HG02943 (cell line): ENCODE data around the gene REV1.
"Not testable (repeated sequence)": the region's sequence is repeated elsewhere in the genome, so short reads cannot be mapped to it uniquely, and the experiment has no call there.

Experiments used
- ATAC-seq: cut with Tn5 transposase; IDR thresholded peaks from one replicate; pipeline ENCODE4 v1.9.1; 2021; ENCODE audit warnings: mild to moderate bottlenecking, low read depth, moderate library complexity; ENCODE audit not compliant: unreplicated experiment

REV1 gene

DNA sequence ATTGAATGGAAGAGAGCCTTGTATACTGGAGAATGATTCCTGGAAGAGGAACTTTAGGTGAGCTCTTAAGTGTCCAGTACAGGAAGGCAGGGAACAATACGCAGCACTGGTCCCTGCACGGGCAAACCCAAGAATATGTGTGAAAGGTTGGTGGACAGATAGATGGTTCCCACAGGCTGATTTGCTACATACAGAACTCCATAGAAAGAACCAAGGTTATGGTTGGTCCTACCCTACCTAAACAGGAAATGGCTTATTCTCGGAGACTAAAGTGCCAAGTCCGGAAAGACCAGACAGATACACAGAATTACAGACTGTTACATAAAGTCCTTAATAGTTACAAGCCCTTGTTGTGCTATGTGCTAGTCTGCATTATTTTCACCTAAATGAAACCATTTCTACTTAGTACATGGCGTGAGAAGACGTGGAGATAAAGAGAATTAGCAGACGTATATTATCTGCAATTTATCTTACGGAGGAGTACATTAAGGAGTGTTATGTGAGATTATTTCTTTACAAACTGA lies 1.2 kb downstream of the REV1 start:
- no peak for ATAC-seq

DNA sequence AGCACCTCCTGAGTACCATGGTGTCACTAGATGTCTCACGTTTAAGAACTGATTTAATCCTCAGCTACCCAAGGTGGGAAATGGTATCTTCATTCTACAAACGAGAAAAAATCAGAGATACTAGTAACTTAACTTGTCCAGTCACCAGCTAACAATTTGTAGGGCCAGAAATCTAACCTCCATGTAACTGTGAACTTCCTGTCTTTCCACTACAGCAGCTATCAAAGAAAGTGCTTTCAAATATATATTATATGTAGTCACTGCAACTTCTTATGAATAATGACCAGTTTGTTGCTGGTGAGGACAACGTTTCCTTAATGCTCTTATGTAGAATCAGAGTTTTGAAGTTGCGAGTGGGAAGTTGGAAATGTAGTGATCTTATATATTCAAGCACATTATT lies 1.9 kb downstream of the REV1 start:
- ATAC-seq: no peak

DNA sequence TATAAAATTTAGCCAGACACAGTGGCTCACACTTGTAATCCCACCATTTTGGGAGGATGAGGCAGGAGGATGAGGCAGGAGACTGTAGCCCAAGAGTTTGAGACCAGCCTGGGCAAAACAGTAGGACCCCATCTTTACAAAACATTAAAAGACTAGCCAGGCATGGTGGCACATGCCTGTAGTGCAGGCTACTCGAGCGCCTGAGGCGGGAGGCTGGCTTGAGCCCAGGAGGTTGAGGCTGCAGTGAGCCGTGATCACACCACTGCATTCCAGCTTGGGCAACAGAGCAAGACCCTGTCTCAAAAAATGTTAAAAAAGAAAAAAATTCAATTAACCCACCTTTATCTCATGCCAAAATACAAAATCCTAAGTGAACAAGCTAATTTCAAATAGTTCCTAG lies 4.0 kb downstream of the REV1 start:
- ATAC-seq: no peak

DNA sequence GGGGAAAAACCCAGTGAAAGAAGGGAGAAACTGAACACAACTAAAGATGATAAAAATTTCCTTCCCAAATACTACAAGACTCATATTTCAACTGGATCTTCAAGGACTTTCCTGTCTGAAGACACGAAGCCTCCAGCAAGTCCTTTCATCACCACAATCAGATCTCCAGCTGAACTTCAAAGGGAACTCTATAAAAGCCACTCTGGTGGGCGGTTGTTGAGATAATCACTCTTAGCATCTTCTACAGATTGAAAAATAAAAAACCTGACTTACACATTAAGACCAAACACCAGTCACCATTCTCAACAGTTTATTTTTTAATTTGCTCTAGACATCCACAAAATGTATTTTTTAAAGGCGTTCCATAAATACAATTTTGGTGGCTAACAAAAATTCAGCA lies 4.4 kb downstream of the REV1 start:
- no peak for ATAC-seq

DNA sequence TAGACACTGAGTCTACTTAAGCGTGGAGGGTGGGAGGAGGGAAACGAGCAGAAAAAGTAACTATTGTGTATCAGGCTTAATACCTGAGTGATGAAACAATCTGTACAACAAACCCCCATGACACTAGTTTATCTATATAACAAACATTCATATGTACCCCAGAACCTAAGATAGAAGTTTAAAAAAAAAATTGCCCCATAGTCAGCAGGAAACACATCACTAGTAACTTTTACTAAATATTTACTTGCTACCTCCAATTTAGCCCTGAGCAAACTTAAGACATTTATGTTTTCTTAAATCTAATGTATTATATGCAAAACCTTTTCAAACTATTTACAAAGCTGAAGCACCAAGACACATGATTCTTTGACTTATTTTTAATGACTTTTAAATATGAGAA lies 5.6 kb downstream of the REV1 start:
- ATAC-seq: no peak

DNA sequence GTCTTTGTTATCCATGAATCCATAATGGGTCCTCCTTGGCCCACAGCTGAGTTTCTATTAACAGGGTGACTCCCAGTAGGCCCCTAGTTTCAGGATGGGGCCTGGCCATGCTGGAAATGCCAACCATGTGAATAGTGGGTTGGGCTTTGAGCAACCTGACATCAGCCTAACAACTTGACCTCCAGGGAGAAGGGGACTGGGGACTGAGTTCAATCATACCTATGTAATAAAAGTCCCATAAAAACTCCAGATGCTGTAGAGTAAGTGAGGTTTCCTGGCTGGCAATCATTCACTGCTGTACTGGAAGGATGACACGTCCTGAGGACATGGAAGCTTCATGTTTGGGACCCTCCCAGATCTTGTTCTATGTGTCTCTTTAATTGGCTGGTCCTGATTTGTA lies 7.9 kb downstream of the REV1 start:
- ATAC-seq: no peak

DNA sequence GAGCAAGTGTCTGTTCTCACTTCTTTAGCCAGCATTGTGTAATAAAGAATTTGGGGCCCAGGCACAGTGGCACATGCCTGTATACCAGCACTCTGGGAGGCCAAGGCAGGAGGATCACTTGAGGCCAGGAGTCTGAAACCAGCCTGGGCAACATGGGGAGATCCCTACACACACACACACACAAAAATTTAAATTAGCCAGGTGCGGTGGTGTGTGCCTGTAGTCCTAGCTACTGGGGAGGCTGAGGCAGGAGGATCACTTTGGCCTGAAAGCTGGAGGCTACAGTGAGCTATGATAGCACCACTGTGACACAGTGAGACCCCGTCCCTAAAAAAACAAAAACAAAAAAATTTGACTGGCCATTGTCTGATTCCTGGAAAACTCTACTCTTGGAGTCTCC lies 8.3 kb downstream of the REV1 start:
- ATAC-seq: no peak

DNA sequence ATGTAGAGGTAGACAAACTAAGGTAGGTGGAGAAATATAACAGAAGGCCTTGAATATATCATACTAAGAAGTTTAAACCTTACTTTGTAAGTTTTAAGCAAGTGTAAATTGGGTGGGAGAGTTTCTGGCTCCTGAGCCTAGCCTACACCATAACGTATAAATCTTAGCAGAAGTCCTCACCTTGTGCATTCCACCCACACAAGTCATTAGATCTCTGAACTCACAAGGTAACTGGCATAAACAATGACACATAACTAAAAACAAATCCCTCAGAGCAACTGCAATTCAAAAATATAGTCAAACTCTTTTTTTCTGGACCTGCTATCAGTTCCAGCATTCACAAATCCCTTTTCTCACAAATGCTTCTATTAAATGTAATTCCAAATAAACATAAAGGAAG lies 9.4 kb downstream of the REV1 start:
- no peak for ATAC-seq

DNA sequence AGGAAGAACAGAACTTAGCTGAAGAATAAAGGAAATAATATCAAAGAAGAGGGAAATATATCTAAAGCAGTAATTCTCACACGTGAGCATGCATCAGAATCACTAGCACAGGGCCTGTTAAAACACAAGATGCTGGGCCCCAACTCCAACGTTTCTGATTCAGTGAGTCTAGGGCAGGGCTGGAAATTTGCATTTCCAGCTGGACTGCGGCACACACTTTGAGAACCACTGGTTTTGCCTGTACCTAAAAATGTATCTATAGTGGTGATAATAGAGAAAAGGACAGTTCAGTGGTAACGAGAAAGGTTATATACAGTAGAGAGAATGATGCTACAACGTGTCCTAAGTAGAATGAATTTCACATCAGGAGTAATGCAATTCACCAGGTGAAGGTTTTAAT lies 11.2 kb downstream of the REV1 start:
- no peak for ATAC-seq

DNA sequence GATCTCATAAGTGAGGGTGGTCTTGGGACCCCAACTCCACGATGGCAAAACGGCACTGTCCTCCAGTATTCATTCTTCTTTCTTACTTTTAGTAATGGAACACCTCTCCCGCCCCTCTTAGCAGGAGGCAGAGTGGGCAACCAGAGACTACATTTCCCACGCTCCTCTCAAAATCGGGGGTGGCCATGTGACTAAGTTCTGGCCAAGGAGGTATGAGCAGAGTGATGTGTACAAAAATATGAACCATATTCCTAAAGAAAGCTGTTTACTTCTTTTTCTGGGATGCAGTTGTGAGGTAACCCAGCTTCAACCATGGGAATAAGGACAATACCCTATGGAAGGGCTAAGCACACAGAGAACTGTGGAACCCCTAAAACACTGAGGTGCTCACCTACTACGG lies 12.8 kb downstream of the REV1 start:
- ATAC-seq: no peak

DNA sequence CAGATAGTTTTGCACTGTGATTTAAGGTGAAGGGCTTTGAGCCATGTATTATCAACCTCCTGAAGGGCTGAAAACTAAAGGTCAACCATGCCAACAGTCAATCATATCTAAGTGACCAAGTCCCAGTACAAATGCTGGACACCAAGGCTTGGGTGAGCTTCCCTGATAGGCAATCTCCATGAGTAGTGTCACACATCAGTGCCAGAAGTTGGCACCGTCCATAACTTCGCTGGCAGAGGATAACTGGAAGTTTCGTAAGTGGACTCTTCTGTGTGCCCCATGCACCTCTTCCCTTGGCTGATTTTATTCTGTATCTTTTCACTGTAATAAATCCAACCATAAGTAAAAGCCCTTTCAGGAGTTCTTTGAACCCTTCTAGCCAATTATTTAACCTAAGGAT lies 13.2 kb downstream of the REV1 start:
- ATAC-seq: no peak

DNA sequence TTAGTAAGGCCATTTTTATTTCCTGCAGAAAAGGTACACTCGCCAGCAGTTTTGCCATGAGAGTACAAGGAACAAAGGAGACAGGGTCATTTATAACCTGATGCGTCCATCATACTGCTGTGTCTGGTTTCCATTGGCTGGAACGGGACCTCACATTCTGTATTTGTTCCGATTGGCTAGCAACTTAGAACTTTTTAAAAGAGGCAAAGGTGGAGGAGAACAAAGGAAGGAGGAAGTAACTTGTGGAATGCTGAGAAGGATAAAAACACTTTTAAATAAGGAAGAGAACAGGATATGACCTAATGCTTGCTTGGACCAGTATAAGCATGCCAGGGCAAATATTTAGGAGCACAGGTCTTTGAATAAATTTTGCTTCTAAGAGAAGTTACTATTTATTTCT lies 14.7 kb downstream of the REV1 start:
- not testable (repeated sequence) for ATAC-seq

DNA sequence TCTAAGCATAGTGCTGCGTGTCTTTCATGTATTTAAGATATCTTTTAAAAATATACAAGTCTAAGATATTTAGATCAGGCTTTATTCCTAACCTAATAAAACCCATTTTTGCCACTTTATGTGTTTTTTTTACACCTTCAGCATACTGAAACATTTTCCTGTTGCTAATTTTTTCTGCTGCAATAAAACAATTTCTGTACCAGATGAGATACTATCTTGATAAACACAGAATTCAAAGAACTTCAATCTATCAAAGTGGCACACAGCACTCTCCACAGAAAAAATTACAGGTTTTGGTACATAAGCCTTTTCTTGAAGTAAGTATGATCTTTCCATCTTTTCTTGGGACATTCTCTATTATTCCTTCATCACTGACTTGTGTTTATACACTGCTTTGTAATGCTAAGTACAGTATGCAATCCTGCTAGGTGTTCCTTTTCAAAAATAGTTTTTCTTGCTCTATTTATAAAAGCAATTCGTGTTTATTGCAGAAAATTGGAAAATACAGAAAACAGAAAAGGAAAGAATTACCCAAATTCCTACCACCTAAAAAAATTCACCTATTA lies 16.2 kb downstream of the REV1 start:
- no peak for ATAC-seq

DNA sequence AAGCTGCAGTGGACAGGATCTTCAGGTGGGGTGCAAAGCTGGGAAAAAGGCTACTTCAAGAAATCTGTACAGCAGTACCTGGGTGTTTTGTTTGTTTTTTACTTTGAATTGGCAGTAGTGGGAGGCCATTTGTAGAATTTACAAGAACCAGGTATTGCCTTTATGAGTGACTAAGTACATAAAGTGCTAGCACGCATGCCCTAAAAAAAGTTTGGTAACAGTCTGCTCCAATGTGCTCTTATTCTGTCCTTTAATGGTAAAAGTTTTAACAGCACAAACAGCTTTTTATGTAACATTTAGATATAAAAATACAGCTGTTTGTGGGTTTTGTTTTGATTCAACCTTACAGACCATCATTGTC lies 17.2 kb downstream of the REV1 start:
- ATAC-seq: no peak

DNA sequence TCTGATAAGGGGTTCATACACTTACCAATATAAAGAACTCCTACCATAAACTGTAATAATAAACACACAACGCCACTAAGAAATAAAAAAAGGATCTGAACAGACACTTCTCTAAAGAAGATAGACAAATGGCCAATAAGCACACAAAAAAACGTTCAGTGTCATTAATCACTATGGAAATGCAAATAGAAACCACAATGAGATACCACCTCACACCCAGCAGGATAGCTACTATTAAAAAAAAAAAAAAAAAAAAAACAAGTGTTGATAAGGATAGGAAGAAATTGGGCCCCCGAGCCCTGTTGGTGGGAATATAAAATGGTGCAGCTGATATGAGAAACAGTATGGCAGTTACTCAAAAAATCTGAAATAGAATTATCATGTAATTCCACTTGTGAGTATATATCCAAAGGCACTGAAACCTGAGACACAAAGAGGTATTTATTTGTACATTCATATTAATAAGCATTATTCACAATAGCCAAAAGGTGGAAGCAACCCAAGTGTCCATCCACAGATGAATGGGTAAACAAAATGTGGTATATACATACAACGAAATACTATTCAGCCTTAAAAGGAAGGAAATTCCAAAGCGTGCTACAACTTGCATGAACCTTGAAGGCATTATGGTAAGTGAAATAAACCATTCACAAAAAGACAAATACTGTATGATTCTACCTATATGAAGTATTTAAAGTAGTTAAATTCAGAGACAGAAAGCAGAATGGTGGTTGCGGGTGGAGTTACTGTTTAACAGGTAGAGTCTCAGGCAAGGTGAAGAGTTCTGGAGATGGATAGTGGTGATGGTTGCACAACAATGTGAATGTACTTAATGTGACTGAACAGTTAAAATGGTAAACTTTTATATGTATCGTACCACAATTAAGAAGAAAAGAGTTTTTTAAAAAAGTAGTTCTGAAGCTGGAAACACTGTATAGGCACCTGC lies 17.9 kb downstream of the REV1 start:
- ATAC-seq: no peak

DNA sequence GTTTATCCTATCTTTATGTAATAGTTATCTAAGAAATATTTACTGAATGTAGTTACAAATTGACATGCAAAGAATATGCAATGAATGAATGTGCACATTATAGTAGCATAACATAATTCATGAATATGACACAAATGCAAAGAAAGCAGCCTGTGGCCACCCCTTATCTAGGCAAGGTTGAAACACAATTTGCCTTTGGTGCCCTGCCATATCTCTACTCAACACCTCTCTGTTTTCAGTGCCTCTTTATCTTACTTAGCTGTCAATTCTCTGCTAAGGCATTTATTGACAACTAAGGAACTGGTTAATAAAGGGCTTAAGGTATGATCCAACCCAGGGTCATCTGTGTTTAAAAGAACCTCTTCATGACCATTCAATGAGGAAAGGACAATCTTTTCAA lies 18.9 kb downstream of the REV1 start:
- ATAC-seq: no peak

DNA sequence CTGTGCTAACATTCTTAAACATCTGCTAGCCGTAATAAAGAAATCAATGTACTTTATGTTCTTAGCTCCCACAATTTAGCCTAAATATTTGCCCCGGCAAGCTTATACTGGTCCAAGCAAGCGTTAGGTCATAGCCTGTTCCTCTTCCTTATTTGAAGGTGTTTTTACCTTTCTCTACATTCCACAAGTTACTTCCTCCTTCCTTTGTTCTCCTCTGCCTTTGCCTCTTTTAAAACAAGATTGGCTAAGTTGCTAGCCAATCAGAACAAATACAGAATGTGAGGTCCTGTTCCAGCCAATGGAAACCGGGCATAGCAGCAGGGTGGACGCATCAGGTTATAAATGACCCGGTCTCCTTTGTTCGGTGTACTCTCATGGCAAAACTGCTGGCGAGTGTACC lies 19.4 kb downstream of the REV1 start:
- ATAC-seq: not testable (repeated sequence)

DNA sequence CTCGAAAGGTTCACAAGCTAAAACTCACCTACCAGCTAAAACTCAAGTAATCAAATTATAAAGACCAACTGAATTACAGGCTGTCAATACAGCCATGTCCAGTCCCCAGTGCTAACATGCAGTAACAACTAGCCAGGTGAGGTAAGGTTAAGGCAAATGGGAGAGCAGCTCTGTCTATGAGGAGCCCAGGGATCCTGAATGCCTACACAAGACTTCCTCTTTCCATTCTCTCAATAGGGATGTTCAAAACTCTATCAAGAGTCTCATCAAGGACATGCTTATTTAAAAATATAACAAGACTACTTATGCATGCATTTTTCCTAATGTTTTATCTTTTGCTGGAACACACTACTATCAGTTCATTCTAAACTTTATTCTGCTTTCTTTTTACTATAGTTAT lies 20.4 kb downstream of the REV1 start:
- no peak for ATAC-seq

DNA sequence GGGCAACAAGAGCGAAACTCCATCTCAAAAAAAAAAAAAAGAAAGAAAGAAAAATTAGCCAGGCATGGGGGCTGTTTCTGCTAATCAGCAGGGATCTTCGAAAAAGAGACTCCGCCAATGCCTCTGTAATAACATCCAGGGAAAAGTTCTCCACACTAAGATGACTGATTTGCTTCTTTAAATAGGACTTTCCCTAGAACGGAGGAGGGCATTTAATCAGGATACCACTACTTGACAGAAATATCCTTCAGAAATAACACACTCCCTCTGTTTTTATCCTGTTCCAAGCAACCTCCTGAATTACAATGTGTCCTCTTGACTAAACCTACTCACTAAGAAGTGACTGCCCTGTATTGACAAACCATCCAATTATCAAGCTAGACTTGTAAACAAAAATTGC lies 21.7 kb downstream of the REV1 start:
- ATAC-seq: no peak

DNA sequence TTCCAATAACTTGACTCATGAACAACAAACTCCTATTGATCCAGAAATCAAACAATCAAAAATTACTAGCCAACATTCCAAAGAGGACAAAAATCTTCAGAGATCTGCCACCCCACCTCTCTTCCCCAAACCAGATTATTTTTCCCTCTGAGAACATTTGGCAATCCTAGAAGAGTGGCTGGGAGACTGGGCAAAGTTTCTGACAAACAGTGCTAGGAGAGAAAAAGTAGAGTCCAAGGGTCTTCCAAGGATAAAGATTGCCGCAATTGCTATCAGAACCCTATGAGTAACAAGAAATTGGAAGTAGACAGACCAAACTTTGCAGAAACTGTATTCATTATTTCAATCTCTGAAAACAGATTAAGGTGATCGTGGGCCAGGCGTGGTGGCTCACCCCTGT lies 22.4 kb downstream of the REV1 start:
- no peak for ATAC-seq

DNA sequence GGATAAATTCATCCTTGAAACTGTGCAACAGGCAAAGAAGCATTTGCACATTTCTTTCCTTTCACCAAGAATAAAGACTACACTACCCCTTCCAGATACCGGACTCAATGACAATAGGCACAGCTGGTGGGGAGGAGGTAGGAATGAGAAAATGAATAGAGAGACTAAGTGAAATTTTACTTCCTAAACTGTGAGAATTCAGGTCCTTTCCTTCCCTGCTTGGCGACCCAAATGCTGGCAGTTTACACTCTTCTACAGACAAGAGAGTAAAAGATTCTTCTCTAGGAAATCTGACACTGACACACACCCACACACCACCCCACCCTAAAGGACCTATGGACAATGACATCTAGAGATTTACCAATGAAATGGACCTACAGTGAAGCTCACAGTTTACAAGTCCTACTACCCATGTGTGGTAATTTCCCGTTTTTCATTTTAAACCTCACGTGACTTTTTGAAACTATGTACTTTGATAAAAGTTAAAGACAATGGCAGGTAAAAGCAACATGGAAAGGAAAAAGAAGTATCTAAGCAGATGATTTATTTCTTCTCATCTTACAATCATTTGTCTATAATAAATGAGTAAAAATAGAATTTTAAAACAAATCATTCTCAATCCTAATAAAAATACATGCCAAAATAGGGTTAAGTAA lies 27.9 kb downstream of the REV1 start:
- no peak for ATAC-seq

DNA sequence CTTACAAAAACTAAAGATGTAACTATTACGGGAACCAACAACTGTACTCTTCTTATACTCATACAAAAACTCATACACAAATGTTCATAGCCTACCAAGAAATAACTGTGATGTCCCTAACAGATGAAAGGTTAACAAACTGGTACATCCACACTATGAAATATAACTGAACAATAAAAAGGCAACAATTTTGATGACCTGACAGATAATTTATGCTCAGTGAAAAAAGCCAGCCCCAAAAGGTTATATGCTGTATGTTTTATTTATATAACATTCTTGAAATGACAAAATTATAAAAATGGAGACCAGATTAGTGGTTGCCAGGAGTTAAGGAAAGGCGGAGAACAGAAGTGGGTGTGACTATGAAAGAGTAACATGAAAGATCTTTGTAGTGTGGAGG lies 31.3 kb downstream of the REV1 start:
- no peak for ATAC-seq
